ENCODE data around the gene PCDHA5.

PCDHA5 gene

DNA sequence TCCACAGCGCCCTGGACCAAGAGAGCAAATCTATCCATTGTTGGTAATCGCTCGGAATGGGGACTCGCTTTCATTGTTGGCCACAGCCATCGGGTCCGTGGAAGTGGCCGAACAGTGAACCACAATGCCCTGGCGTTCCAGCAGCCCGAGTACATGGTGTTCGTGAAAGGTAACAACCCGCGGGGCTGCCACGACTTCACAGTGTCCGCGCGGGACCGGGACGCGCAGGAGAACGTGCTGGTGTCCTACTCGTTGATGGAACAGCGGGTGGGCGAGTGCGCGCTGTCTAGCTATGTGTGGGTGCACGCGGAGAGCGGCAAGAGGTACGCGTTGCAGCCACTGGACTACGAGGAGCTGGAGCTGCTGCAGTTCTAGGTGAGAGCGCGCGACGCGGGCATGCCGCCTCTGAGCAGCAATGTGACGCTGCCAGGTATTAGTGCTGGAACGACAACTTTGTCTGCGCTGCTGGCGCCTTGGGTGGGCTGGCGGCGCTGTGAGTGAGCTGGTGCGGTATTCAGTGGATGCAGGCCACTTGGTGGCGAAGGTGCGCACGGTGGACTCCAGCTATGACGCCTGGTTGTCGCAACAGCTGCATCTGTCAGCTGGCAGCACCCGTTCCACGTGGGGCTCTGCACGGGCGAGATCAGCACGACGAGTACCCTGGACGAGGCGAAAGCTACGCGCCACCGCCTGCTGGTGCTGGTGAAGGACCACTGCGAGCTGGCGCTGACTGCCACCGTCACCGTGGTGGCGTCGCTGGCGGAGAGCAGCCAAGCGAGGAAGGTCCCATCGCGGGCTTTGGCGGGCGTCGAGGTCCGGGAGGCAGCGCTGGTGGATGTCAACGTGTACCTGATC lies 41.3 kb downstream of the PCDHA5 start:
- Histone ChIP-seq H3K4me3 (ENCODE audit: low read depth in 1 of 5, low read length in 5 of 5) (no peak overlapping the region), H3K4me1 (ENCODE audit: control insufficient read depth in 5 of 5, insufficient read depth in 5 of 5, low read length in 5 of 5) (no peaks in the 10 kb centered on the region), H3K36me3 (ENCODE audit: control insufficient read depth in 5 of 5, insufficient read depth in 5 of 5, low read length in 5 of 5) (no peaks in the 10 kb centered on the region), H3K27ac (ENCODE audit: low read depth, low read length) (no peak overlapping the region), H3K9ac (ENCODE audit: low read length in 5 of 5) (no peak overlapping the region), H3K27me3 (ENCODE audit: control insufficient read depth in 5 of 5, insufficient read depth in 4 of 5, low read length in 5 of 5) (peaks cover 0 to 13% (median 10%) of the 10 kb centered on the region in 5 donors), H3K9me3 (ENCODE audit: control insufficient read depth in 5 of 5, low read length in 5 of 5) (peaks cover 0 to 28% (median 21%) of the 10 kb centered on the region in 5 donors)

DNA sequence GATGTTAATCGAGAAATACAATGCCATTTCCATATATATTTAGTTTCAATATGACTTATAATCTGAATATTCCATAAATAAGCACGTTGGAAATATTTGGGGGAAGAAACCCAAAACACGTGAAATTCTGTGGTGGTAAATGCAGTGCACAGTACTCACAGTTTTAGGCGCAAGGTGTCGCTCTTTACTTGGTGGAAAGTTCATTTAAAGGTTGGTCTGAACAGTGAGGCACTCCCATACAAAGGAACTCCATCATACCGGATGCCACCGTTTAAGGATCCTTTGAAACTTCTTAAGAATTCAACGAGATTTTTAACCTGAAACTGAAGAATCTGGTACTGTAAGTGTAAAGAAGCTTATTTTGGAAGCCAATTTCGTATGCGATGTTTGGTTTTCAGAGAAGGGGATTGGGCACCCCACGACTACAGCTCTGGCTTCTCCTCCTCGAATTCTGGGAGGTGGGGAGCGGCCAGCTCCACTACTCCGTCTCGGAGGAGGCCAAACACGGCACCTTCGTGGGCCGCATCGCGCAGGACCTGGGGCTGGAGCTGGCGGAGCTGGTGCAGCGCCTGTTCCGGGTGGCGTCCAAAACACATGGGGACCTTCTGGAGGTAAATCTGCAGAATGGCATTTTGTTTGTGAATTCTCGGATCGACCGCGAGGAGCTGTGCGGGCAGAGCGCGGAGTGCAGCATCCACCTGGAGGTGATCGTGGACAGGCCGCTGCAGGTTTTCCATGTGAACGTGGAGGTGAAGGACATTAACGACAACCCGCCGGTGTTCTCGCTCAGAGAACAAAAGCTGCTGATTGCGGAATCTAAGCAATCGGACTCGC lies 47.5 kb downstream of the PCDHA5 start, which contains the start of gene PCDHA11:
Gene PCDHA11, plus strand, starts transcription at position 237 of the 834 bp plus-strand sequence. Its CDS starts 147 bp downstream, at position 384.
- Histone ChIP-seq H3K9ac (ENCODE audit: low read length in 5 of 5) (no peak within 1 kb of the TSS), H3K4me1 (ENCODE audit: control insufficient read depth in 5 of 5, insufficient read depth in 5 of 5, low read length in 5 of 5) (no peaks in the 10 kb centered on the region), H3K27me3 (ENCODE audit: control insufficient read depth in 5 of 5, insufficient read depth in 4 of 5, low read length in 5 of 5) (peaks cover 0 to 13% (median 4%) of the 10 kb centered on the region in 5 donors), H3K4me3 (ENCODE audit: low read depth in 1 of 5, low read length in 5 of 5) (peak within 1 kb of the TSS in 3 of 5 donors; percentile 17 to 42 (median 22)), H3K36me3 (ENCODE audit: control insufficient read depth in 5 of 5, insufficient read depth in 5 of 5, low read length in 5 of 5) (no peaks in the 10 kb centered on the region), H3K27ac (ENCODE audit: low read depth, low read length) (no peak within 1 kb of the TSS), H3K9me3 (ENCODE audit: control insufficient read depth in 5 of 5, low read length in 5 of 5) (peaks cover 2 to 23% (median 15%) of the 10 kb centered on the region in 5 donors)

GRCh38 chr5:140869555-140869886 lies 48.1 kb downstream of the PCDHA5 start:
- Histone ChIP-seq H3K9ac (ENCODE audit: low read length in 5 of 5) (no peak overlapping the region), H3K4me1 (ENCODE audit: control insufficient read depth in 5 of 5, insufficient read depth in 5 of 5, low read length in 5 of 5) (no peaks in the 10 kb centered on the region), H3K4me3 (ENCODE audit: low read depth in 1 of 5, low read length in 5 of 5) (peak overlapping the region in 2 of 5 donors; percentile 22 to 27)

GRCh38 chr5:140870221-140871201 lies 49.1 kb downstream of the PCDHA5 start:
- Histone ChIP-seq H3K9me3 (ENCODE audit: control insufficient read depth in 5 of 5, low read length in 5 of 5) (peaks cover 4 to 23% (median 18%) of the 10 kb centered on the region in 5 donors), H3K27me3 (ENCODE audit: control insufficient read depth in 5 of 5, insufficient read depth in 4 of 5, low read length in 5 of 5) (peaks cover 0 to 16% (median 4%) of the 10 kb centered on the region in 5 donors), H3K4me3 (ENCODE audit: low read depth in 1 of 5, low read length in 5 of 5) (peak overlapping the region in 1 of 5 donors; percentile 25), H3K9ac (ENCODE audit: low read length in 5 of 5) (no peak overlapping the region), H3K27ac (ENCODE audit: low read depth, low read length) (no peak overlapping the region), H3K4me1 (ENCODE audit: control insufficient read depth in 5 of 5, insufficient read depth in 5 of 5, low read length in 5 of 5) (no peaks in the 10 kb centered on the region), H3K36me3 (ENCODE audit: control insufficient read depth in 5 of 5, insufficient read depth in 5 of 5, low read length in 5 of 5) (no peaks in the 10 kb centered on the region)

More at GRCh38 chr5:140869555-140869886, 48.1 kb downstream of the PCDHA5 start:
- H3K27ac ChIP-seq (ENCODE audit: low read depth, low read length): no peak overlapping the region
- H3K36me3 ChIP-seq (ENCODE audit: control insufficient read depth in 5 of 5, insufficient read depth in 5 of 5, low read length in 5 of 5): no peaks in the 10 kb centered on the region
- peaks cover 2 to 23% (median 15%) of the 10 kb centered on the region in 5 donors for H3K9me3 ChIP-seq (ENCODE audit: control insufficient read depth in 5 of 5, low read length in 5 of 5)
- H3K27me3 ChIP-seq (ENCODE audit: control insufficient read depth in 5 of 5, insufficient read depth in 4 of 5, low read length in 5 of 5): peaks cover 0 to 13% (median 4%) of the 10 kb centered on the region in 5 donors

All from subcutaneous abdominal adipose tissue (tissue), 5 donors.